Body of pancreas (tissue), 4 donors: ENCODE measurements around the gene MIOS. TPM values are rescaled to one million over a fixed set of nuclear protein-coding genes. Genes with fewer than 3 reads are reported as not detected.

Source experiments
- ATAC-seq: fragments of 150-250 bp; one replicate; pipeline ENCODE4 v1.9.1; 2016
- DNase-seq, 4 donors: peaks; one replicate each; pipeline ENCODE4 v3.0.0-alpha.2; 2019
- H3K27ac ChIP-seq, 4 donors: fragments of 200-600 bp; sonication (generic); 1 replicate in 3 of 4; 2 replicates in 1 of 4; pipeline versions ENCODE4 v1.5.1 to v1.6.1; 2016 to 2019; ENCODE audit warnings: mild to moderate bottlenecking in 1 of 4, mixed read lengths in 1 of 4, moderate library complexity in 1 of 4
- H3K27me3 ChIP-seq, 2 donors: fragments of 200-600 bp; sonication (generic); one replicate each; pipeline ENCODE4 v1.6.0; 2016; ENCODE audit warnings: mild to moderate bottlenecking in 1 of 2
- H3K36me3 ChIP-seq, 2 donors: fragments of 200-600 bp; sonication (generic); replicated peaks in 1 of 2; 2 replicates each; pipeline ENCODE4 v1.5.1; 2016; ENCODE audit warnings: low read depth in 2 of 2; ENCODE audit not compliant: insufficient read depth in 1 of 2
- H3K4me1 ChIP-seq: fragments of 200-600 bp; sonication (generic); one replicate; pipeline ENCODE4 v1.6.0; 2016
- H3K4me3 ChIP-seq, 2 donors: fragments of 200-600 bp; sonication (generic); 1 replicate in 1 of 2; 2 replicates in 1 of 2; pipeline ENCODE4 v1.5.1; 2016 to 2019
- H3K9me3 ChIP-seq, 3 donors: fragments of 200-600 bp; sonication (generic); 1 replicate in 2 of 3; 2 replicates in 1 of 3; pipeline ENCODE4 v1.5.1; 2016
- POLR2A ChIP-seq, 3 donors: fragments of 450-650 bp; IDR thresholded peaks; one replicate each; pipeline ENCODE4 v1.6.1; 2016; ENCODE audit warnings: antibody characterized with exemption in 3 of 3, mild to moderate bottlenecking in 2 of 3
- WGBS, 2 donors: methylation state at CpG; one replicate each; pipeline ENCODE4 v1.1.5; 2017; 5-methylcytosine and 5-hydroxymethylcytosine counted together
- intact Hi-C: fragments of 100-400 bp; cut with DNase I; formaldehyde crosslinking; loops from one replicate; pipeline ENCODE4 v1.15.1; 2023
- total RNA-seq, 2 donors: library from RNA; depleted of rRNA; stranded (reverse); fragments of >200 nt; gene quantifications; one replicate each; pipeline ENCODE4 v1.1.0, GENCODE V29; 2016
- TF ChIP-seq, protein P1 (sequence below), 7 experiments: fragments of 450-650 bp in 4 of 7; fragments of 200-600 bp in 3 of 7; sonication (generic) in 3 of 7; IDR thresholded peaks; one replicate each; pipeline ENCODE4 v1.5.1; 2016 to 2019; ENCODE audit warnings: antibody characterized with exemption in 7 of 7

The MIOS gene
- total RNA-seq, 2 donors from 2014 or later, result 42.5 to 44.6 TPM

DNA sequence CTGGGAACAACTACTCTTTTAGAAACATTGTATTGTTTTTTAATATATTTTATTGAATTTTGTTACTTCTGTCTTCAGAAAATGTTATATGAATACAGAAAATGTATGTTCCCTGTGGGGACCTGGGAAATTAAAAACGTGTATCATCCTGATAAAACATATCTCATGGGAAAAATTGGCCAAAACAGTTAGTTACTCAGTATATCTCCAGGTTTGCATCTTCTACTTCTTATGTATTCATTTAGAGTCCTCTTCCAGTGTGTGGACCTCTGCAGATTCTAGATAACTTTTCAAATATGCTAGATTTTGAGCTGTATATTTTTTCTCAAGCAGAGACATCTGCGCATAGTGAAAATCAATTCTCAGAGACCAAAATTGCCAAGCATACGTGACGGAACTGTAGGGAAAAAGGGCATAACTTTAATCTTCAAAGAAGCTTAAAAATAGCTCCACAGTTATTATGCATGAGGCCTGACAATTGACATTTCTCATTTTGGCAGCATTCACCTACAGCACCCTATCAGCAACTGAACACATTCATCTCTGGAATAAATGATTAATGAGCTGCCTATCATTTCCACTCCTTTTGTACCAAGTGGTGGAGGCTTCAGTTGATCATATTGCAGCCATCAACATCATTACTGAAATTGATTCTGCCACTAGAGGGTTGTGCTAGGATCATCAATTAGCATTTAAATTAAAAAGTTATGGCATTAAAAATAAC, 47.5 kb downstream of the MIOS start:
- Histone ChIP-seq H3K36me3 (no peaks in the 10 kb centered on the region), H3K4me1 (no peaks in the 10 kb centered on the region), H3K9me3 (no peaks in the 10 kb centered on the region), H3K27ac (no peak overlapping the region), H3K27me3 (no peaks in the 10 kb centered on the region), H3K4me3 (no peak overlapping the region)
- TF ChIP-seq, protein P1, sequence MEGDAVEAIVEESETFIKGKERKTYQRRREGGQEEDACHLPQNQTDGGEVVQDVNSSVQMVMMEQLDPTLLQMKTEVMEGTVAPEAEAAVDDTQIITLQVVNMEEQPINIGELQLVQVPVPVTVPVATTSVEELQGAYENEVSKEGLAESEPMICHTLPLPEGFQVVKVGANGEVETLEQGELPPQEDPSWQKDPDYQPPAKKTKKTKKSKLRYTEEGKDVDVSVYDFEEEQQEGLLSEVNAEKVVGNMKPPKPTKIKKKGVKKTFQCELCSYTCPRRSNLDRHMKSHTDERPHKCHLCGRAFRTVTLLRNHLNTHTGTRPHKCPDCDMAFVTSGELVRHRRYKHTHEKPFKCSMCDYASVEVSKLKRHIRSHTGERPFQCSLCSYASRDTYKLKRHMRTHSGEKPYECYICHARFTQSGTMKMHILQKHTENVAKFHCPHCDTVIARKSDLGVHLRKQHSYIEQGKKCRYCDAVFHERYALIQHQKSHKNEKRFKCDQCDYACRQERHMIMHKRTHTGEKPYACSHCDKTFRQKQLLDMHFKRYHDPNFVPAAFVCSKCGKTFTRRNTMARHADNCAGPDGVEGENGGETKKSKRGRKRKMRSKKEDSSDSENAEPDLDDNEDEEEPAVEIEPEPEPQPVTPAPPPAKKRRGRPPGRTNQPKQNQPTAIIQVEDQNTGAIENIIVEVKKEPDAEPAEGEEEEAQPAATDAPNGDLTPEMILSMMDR (IDR thresholded peaks at IDR 0.05), result no peak
- no peak for TF ChIP-seq POLR2A (IDR thresholded peaks at IDR 0.05)
- no peak for ATAC-seq
- WGBS, 2 donors, result 66 to 69% methylated on average over 4 of the region's 4 CpGs
- DNase-seq, result no peak
- intact Hi-C loops, result no loop called here

DNA sequence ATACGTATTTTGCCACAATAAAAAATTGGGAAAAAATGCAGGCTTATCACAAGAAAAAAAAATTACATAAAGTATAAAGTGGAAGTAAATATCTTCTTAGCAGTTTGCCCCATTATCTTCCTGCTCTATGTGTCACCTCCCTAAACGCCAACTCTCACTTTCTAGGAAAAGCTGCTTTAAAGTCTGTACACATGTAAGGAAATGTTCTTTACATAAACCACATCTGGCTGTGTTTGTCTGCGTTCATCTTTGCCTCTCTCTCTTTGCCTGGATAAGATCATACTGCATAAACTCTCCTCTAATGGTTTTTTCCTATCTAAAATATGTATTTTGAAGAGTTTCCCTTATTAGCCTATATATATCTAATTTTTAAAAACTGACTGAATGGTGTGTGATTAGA, 50.9 kb downstream of the MIOS start:
- DNase-seq (no peak), ATAC-seq (no peak)
- intact Hi-C loops, result no loop called here
- WGBS, 2 donors, result 64 to 80% methylated on average over 3 of the region's 3 CpGs
- no peak for TF ChIP-seq POLR2A (IDR thresholded peaks at IDR 0.05)
- Histone ChIP-seq H3K36me3 (no peaks in the 10 kb centered on the region), H3K9me3 (no peaks in the 10 kb centered on the region), H3K4me1 (no peaks in the 10 kb centered on the region), H3K4me3 (no peak overlapping the region), H3K27me3 (no peaks in the 10 kb centered on the region), H3K27ac (no peak overlapping the region)

DNA sequence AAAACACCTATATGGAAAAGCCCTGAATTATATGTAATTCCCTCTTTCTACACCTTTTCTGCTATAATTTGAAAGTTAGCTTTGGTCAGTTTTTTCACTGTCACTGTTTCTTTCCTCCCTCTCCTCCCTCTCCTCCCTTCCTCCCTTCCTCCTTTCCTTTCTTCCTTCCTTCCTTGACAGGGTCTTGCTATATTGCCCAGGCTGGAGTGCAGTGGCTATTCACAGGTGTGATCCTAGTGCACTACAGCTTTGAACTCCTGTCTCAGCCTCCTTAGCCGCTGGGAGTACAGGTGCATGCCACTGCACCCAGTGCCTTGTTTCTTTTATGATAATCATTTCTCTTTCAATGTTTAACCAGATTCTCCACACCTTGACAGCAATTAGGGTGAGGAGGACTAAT, 51.7 kb downstream of the MIOS start:
- intact Hi-C loops, result no loop called here
- no peak for TF ChIP-seq POLR2A (IDR thresholded peaks at IDR 0.05)
- TF ChIP-seq, protein P1 (IDR thresholded peaks at IDR 0.05), result no peak
- whole genome bisulfite sequencing, 2 donors, result 65 to 68% methylated on average over 1 of the region's 1 CpG
- H3K4me1 ChIP-seq, result no peaks in the 10 kb centered on the region
- DNase-seq (no peak), ATAC-seq (no peak)
- H3K4me3 ChIP-seq, result no peak overlapping the region
- H3K9me3 ChIP-seq, result no peaks in the 10 kb centered on the region
- no peak overlapping the region for H3K27ac ChIP-seq
- no peaks in the 10 kb centered on the region for H3K36me3 ChIP-seq
- H3K27me3 ChIP-seq, result no peaks in the 10 kb centered on the region

DNA sequence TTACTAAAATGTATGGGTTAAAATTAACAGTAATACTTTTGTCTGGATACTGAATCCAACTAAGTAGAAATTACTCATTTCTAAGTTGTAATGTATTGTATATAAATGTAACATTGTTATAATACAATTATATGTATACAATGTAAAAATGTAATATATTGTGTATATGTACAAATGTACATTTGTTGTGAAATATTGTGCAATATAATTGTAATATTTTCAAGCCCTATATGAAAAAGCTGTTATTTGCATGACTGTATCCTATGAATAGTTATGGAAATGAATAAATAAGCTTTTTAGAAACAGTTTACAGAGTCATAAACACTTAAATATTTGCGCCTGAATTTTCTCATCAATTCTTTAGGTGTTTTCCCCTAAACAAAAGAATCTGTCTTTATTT, 53.6 kb downstream of the MIOS start:
- WGBS, 2 donors, result 92% methylated on average over 1 of the region's 1 CpG
- intact Hi-C loops, result no loop called here
- Histone ChIP-seq H3K4me3 (no peak overlapping the region), H3K9me3 (no peaks in the 10 kb centered on the region), H3K27me3 (no peaks in the 10 kb centered on the region), H3K4me1 (no peaks in the 10 kb centered on the region), H3K27ac (no peak overlapping the region), H3K36me3 (no peaks in the 10 kb centered on the region)
- ATAC-seq, result no peak
- no peak for DNase-seq
- TF ChIP-seq POLR2A (IDR thresholded peaks at IDR 0.05), result no peak
- TF ChIP-seq, protein P1 (IDR thresholded peaks at IDR 0.05), result no peak

DNA sequence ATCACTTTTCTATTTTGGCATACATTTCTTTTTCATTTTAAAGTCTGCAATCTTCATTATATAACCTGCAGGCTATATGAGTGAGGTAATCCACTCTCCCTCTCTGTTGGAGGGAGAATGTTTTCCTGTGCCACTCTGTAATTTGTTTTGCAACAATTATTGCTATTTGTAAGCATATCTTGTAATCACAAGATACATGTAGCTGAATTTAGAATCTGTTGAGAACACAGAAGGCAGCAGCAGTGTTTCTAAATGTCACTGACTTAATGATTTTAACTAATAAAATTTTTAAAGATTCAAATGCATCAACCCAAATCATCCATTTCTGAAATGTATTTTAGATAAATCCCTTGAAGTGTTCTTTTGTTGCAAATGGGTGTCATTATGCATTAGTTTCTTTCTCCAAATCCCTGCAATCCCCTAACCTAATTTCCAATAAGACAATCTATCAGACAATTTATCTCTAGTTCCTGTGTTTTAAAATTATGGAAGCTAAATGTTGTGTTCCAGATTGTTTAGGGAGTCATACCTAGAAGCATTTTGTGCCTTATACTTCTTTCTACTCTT, 54.0 kb downstream of the MIOS start:
- Histone ChIP-seq H3K27me3 (no peaks in the 10 kb centered on the region), H3K4me1 (no peaks in the 10 kb centered on the region), H3K9me3 (no peaks in the 10 kb centered on the region), H3K36me3 (no peaks in the 10 kb centered on the region), H3K4me3 (no peak overlapping the region), H3K27ac (no peak overlapping the region)
- no peak for ATAC-seq
- TF ChIP-seq, protein P1 (IDR thresholded peaks at IDR 0.05), result no peak
- TF ChIP-seq POLR2A (IDR thresholded peaks at IDR 0.05), result no peak
- no peak for DNase-seq
- intact Hi-C loops, result no loop called here
